DMS 273 (cell line): ENCODE results near the gene MLEC.
A peak's percentile ranks its signal among the peaks of the same experiment; 100 is the strongest.

Experiments
- DNase-seq: peaks from one replicate; lab custom pipeline; 2025; ENCODE audit not compliant: unreplicated experiment; lab: John Stamatoyannopoulos, UW

Gene MLEC

DNA sequence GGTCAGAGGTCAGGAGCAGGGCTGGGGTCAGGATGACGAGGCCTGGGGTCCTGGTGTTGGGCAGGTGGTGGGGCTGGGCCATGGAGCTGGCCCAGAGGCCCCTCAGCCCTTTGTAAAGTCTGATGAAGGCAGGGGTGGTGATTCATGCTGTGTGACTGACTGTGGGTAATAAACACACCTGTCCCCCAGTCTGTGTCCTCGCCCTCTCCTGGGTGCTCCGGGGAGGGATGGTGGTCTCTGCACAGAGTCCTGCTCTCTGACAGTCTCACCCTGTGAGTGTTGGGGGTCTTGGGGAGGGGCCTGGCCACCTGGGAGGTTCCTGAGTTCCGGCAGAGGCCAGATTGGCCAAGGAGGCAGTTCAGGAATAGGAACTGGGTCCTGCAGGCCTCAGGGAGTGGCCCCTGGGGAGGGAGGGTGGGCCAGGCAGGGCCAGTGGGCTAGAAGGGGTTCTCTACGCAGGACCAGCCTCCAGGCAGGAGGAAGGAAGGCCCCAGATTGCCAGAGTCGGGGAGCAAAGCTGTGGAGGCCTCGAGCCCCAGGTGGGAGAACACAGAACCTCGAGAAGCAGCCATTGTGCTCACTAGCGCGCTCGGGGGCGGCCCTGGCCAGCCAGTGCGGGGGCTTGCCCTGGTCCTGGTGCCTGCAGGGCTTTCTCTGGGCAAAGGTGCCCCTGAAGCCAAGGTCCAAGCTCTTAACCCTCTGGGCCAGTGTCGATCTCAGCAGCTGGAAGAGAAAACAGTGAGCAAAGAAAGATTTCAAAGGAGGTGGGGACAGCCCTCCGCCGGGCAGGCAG, 53.1 kb downstream of the MLEC start:
- no peak for DNase-seq

DNA sequence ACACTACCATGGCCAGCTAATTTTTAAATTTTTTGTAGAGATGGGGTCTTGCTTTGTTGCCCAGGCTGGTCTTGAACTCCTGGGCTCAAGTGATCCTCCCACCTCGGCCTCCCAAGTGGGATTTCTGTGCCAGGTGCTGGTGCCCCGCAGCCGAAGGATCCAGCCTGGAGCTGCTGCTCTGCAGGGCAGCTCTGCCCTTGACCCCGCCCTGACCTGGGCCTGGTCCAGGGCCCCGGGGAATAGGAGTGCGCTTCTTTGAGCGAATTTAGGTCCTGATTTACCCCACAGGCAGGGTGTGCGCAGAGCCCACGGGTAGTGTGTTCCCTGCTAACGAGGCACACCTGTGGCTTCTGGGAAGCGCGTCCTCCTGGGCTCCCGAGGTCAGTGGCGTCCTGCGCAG, 53.9 kb downstream of the MLEC start:
- DNase-seq = no peak

DNA sequence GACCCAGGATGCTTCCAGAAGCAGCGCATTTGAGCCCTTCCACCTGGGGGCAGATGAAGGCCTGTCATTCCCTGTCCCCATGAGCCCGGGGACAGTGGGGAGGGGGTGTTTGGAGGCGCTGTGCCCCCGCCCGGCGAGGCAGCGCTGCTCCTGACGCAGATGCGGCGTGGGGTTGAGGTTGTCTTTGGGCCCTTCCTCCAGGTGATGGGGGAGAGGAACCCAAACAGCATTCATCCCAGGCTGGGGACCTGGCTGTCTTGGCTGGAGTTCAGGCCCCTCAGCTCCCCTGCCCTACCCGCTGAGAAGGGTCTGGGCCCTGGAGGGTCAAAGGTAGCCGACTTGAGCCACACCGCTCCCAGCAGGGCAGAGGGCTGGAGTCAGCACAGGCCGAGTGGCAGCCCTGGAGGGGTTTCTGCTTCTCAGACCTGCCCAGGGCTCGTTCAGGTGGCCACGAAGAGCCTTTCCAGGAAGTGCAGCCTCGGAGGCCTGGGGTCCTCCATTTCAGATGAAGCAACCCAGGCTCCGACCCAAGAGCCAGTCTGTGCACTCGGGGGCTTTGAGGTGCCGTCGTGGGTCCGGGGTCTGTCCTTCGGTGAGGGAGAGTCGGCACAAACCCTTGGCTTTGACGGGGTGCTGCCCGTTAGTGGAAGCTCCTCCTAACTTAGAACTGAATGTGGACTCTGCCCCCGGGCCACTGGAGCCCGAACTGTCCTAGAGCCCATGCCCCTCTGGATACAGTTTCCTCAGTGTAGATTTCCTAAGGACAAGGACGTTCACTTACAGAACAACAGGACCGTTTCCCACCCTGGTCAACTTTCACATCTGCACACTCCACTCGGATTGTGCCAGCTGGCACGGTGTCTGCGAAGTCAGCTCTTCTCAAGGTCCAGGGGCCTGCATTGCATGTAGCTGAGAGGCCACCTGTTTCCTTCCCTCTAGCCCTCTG, 54.8 kb downstream of the MLEC start:
- DNase-seq = peak; percentile 46

DNA sequence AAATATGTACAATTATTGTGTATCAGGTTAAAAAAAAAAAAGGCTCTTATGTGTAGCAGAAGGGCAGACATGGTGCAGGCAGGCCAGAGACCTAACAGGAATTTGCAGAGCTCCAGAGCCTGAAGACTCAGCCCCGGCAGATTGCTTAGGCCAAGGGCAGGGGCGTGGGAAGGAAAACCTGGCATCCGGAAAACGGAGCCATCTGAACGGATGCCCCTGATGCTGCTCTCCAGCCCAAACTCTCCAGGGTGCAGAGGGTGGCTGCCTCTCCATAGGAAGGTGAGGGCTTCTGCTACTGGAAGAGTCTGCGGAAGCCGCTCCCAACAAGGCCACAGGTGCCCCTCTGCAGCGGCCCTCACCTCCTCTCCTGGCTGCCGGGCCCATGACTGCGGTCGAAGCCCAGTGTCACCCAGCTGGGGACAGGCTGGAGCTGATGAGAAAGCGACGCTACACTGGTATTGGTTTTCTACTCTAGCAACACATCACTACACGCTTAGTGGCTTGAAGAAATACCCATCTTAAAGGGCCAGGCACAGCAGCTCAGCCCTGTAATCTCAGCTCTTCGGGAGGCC, 58.1 kb downstream of the MLEC start:
- no peak for DNase-seq

DNA sequence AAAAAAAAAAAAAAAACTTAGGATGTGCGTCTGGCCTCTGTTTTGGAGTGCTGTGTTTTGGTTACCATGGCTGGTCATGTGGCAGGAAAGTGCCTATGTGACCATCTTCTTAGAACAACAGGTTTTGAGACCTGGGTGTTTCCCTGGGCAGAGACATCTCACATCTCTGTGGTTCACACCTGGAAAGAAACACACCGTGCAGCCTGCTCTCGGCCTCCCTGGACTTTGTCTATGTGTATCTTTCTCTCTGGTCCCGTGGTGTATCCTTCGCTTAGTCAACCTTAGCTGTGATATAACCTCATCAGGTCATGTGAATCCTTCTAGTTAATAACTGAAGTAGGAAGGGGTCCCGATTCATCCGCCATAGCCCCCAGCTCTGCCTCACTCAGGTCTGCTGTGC, 61.3 kb downstream of the MLEC start:
- DNase-seq = no peak

DNA sequence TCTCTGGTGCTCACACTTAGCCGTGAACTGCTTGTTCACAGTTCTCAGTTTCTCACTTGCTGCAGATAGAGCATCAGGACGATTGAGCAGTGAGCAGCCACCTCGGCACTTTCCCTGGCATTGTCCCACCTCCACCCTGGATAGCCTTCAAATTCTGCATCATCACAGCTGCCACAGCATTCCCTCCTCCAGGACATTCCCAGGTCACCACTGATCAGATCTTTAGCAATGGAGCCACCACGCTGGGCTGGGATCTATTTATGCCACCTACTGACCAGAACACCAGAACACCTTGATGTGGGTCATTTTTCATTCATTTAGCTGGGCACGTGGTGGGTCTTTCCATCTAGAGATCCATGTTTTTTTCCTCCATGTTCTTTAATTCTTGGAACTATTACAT, 62.3 kb downstream of the MLEC start:
- DNase-seq = no peak

DNA sequence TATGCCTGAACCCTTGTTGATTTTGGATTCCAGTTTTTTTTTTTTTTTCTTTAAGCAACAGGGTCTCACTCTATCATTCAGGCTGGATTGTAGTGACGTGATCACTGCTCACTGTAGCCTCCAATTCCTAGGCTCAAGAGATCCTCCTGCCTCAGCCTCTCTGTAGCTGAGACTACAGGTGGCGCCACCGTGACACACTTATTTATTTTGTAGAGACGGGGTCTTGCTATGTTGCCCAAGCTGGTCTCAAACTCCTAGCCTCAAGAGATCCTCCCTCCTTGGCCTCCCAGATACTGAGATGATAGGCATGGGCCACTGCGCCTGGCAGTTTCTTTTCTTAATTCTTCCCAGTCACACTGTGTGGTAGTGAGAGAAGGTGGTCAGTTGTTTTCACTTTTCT, 63.9 kb downstream of the MLEC start:
- DNase-seq = no peak

DNA sequence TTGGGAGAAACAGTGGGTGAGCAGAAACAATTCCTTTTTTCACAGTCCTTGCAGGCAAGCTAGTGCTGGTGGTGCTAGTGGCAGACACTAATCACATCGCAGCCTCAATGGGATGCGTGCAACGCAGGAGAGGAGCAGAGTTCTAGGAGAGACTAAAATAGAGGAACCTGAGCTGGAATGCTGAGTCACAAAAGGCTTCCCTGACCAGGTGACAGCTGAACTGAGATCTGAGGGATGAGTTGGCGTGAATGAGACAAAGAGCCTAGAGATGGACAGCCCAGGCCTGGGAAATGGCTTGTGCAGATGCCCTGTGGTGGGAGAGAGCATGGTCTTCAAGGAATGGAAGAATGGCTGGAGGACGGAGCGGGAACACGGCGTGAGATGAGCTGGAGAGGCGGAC, 64.4 kb downstream of the MLEC start:
- DNase-seq = no peak
